ENCODE data around the gene ABLIM2. TPM values are rescaled to one million over a fixed set of nuclear protein-coding genes. Genes with fewer than 3 reads are reported as not detected.

Gene ABLIM2
- total RNA-seq, 1 donor from 2014 or later, result 7.5 TPM

DNA sequence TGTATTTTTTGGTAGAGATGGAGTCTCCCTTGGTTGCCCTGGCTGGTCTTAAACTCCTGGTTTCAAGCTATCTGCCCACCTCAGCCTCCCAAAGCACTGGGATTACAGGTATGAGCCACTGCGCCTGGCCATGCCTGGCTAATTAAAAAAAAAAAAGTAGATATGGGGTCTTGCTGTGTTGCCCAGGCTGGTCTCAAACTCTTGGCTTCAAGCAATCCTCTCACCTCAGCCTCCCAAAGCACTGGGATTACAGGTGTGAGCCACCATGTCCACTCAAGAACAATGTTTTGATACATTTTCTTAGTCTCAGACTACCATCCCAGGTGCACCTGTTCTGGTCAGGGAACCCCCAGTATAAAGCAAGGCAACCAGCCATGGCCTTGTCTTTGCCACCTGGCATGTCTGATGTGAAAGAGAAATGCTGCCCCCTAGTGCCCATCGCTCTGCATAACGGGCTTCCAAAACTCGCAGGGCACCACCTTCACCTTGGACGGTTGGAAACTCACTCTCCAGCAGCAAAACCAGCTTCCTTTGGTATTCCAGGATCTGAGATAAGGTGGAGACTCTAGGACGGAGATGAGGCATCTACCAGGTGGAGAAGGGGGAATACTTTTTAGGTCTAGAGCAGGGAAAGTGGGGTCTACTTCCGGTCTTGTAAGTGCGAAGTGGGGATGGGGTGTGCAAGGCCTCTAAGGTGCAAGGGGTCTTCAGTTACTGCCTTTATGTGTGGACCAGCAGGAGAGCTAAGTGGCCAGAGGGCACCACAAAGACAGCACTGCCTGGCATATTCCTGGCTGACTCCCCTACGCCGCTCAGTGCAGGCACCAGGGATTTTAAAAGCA is 171.2 kb downstream of the ABLIM2 start:
- no peak overlapping the region for H3K4me3 Mint-ChIP-seq (ENCODE audit: unreplicated experiment)

DNA sequence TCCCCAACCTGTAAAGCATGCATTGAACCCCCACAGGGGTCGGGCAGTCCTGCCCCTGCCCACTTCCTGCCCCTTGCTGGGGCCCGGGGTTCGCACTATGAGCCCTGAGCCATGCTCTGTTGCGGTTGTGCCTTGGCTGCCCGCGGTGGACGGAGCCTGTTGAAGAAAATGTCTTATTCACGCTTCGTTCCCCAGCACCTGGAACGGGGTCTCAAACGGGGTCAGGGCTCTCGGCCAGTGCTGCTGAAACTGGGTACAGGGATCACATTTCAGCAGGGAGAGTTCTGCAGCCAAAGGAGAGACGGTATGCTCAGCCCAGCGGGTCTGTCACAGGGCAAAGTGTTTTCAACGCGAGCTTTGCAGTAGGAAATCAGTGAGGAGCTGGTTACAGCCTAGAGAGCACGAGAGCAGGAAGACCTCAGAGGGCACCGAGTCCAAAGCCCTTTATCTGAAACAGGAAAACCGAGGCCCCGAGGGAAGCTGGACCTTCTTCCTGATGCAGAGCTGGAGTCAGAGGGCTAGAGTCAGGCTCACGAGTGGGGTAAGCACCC is 172.6 kb downstream of the ABLIM2 start:
- no peak overlapping the region for H3K4me3 Mint-ChIP-seq (ENCODE audit: unreplicated experiment)
- H3K27ac Mint-ChIP-seq (ENCODE audit: unreplicated experiment), result no peak overlapping the region
- TF ChIP-seq, protein P1, sequence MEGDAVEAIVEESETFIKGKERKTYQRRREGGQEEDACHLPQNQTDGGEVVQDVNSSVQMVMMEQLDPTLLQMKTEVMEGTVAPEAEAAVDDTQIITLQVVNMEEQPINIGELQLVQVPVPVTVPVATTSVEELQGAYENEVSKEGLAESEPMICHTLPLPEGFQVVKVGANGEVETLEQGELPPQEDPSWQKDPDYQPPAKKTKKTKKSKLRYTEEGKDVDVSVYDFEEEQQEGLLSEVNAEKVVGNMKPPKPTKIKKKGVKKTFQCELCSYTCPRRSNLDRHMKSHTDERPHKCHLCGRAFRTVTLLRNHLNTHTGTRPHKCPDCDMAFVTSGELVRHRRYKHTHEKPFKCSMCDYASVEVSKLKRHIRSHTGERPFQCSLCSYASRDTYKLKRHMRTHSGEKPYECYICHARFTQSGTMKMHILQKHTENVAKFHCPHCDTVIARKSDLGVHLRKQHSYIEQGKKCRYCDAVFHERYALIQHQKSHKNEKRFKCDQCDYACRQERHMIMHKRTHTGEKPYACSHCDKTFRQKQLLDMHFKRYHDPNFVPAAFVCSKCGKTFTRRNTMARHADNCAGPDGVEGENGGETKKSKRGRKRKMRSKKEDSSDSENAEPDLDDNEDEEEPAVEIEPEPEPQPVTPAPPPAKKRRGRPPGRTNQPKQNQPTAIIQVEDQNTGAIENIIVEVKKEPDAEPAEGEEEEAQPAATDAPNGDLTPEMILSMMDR (IDR thresholded peaks at IDR 0.05; ENCODE audit: partially characterized antibody, unreplicated experiment), result no peak
- H3K36me3 Mint-ChIP-seq (ENCODE audit: unreplicated experiment), result peaks cover 9% of the 10 kb centered on the region
- DNase-seq, result no peak
- H3K9me3 Mint-ChIP-seq (ENCODE audit: unreplicated experiment), result peaks cover 4% of the 10 kb centered on the region
- H3K27me3 Mint-ChIP-seq (ENCODE audit: unreplicated experiment), result peaks cover 4% of the 10 kb centered on the region
- H3K4me1 Mint-ChIP-seq (ENCODE audit: low read depth, unreplicated experiment), result peaks cover 27% of the 10 kb centered on the region

More for the DNA sequence above, 171.2 kb downstream of the ABLIM2 start:
- H3K36me3 Mint-ChIP-seq (ENCODE audit: unreplicated experiment), result peaks cover 9% of the 10 kb centered on the region
- TF ChIP-seq, protein P1 (IDR thresholded peaks at IDR 0.05; ENCODE audit: partially characterized antibody, unreplicated experiment), result peak; percentile 91
- H3K27me3 Mint-ChIP-seq (ENCODE audit: unreplicated experiment), result no peaks in the 10 kb centered on the region
- H3K27ac Mint-ChIP-seq (ENCODE audit: unreplicated experiment), result no peak overlapping the region
- H3K4me1 Mint-ChIP-seq (ENCODE audit: low read depth, unreplicated experiment), result peaks cover 23% of the 10 kb centered on the region
- peaks cover 6% of the 10 kb centered on the region for H3K9me3 Mint-ChIP-seq (ENCODE audit: unreplicated experiment)
- DNase-seq, result peak; percentile 82

DNA sequence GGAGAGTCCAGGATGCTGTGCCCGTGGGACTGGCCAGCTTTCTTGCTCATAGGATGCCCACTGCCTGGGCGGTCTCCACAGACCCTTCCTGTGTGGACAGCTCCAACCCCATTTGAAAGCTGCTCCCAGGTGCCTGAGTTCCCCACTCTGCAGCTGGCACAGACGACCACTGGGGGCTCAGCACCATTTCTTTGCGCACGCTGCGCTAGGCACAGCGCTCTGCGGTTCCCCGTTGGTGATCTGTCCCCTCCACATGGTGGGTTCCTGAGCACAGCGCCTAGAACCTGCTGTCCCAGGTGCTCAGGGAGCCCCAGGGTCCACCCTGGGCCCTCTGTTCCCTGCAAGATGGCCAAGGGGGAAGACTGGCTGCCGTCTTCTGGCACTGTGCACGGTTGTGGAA is 173.5 kb downstream of the ABLIM2 start:
- DNase-seq, result no peak
- Mint-ChIP-seq H3K4me1 (ENCODE audit: low read depth, unreplicated experiment) (peaks cover 28% of the 10 kb centered on the region), H3K36me3 (ENCODE audit: unreplicated experiment) (peaks cover 4% of the 10 kb centered on the region), H3K4me3 (ENCODE audit: unreplicated experiment) (no peak overlapping the region), H3K27ac (ENCODE audit: unreplicated experiment) (no peak overlapping the region), H3K27me3 (ENCODE audit: unreplicated experiment) (peaks cover 4% of the 10 kb centered on the region), H3K9me3 (ENCODE audit: unreplicated experiment) (peaks cover 4% of the 10 kb centered on the region)
- TF ChIP-seq, protein P1 (IDR thresholded peaks at IDR 0.05; ENCODE audit: partially characterized antibody, unreplicated experiment), result no peak

DNA sequence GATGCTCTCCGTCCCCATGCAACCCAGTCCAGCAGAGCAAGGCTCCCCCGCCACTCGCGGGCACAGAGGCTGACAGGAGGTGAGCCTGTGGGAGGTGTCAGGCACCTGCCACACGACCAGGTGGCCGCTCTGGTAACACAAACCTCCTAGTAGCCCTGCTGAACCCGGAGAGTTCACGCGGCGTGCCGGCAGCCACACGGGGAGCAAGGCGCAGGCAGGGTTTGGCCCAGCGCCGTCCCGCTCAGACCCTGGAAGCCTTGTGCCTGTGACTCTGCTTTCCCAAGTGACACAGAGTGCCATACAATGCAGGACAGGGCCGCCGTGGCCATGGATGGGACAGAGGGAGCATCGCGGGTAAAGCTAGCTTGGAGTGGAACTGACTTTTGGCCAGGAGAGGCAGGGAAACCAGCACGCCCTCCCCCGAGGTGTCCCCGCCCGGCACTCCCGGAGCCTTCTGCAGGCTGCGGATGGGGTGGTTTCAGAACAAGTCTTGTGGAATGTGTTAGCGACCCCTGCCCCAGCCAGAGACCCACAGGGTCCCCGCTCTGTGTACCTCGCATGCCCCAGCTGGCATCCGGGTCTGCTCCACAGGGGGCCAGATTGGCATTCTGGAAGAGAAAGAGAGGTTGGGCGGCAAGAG is 174.2 kb downstream of the ABLIM2 start:
- peaks cover 34% of the 10 kb centered on the region for H3K4me1 Mint-ChIP-seq (ENCODE audit: low read depth, unreplicated experiment)
- H3K9me3 Mint-ChIP-seq (ENCODE audit: unreplicated experiment), result peaks cover 4% of the 10 kb centered on the region
- TF ChIP-seq, protein P1 (IDR thresholded peaks at IDR 0.05; ENCODE audit: partially characterized antibody, unreplicated experiment), result no peak
- H3K36me3 Mint-ChIP-seq (ENCODE audit: unreplicated experiment), result peaks cover under 1% of the 10 kb centered on the region
- no peak for DNase-seq
- no peak overlapping the region for H3K27ac Mint-ChIP-seq (ENCODE audit: unreplicated experiment)
- H3K4me3 Mint-ChIP-seq (ENCODE audit: unreplicated experiment), result no peak overlapping the region
- peaks cover 4% of the 10 kb centered on the region for H3K27me3 Mint-ChIP-seq (ENCODE audit: unreplicated experiment)
